ENCODE results near the gene NRIP3.

Gene NRIP3

GRCh38 chr11:9003573-9004182 is at the start of gene NRIP3:
TSS of gene NRIP3 (minus strand) at chr11:9004001. CDS start at chr11:9003935, 66 bp downstream.
- peak; percentile 75 for DNase-seq

- no peak for DNase-seq
Observed at GRCh38 chr11:9052316-9052715, 48.5 kb upstream of the NRIP3 start.

DNA sequence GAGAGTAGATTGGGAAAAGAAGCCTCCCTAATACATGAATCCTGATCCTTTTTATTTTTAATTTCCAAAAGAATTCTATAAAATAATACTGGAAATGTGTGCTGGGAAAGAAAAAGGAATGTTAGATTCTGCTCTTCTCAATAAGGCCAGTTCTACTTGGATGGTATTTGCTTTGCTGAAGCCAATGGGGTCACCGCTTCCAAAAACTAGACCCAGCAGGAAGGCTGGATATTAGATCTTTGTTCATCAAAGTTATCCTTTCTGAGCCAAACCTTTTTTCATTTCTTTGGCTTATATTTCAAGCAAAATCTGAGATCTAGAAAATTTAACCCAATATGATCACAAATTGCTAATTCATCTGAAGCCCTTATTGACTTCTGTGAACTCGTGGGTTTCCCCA is 46.2 kb upstream of the NRIP3 start:
- no peak for DNase-seq

- DNase-seq: peak; percentile 81
Observed at GRCh38 chr11:9047964-9048523, 44.2 kb upstream of the NRIP3 start.

- DNase-seq: no peak
Observed at GRCh38 chr11:9046481-9046880, 42.7 kb upstream of the NRIP3 start.

DNA sequence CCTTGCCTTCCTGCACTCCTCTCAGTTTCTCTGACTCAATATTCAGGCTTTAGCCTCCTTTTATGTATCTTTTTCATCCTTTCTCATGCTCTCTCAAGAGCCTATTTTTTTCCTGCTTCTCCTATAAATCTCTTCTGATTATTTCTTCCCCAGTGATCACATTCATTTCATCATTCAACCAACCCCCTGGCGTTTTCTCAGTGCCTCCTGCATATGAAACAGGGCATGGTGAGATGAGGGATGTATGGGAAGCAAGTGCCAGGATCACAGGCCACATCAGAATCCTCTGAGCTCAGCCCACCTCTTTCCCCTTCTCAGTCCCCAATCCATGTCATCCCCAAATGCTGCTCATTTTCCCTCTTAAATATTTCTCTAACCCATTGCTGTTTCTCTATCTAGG is 38.7 kb upstream of the NRIP3 start:
- DNase-seq: no peak

GRCh38 chr11:9041747-9042146 is 37.9 kb upstream of the NRIP3 start:
- no peak for DNase-seq

- DNase-seq: no peak
Observed at GRCh38 chr11:9040410-9040809, 36.6 kb upstream of the NRIP3 start.

- no peak for DNase-seq
Observed at GRCh38 chr11:9039863-9040262, 36.1 kb upstream of the NRIP3 start.

GRCh38 chr11:9039198-9039597 is 35.4 kb upstream of the NRIP3 start:
- DNase-seq: no peak

DNA sequence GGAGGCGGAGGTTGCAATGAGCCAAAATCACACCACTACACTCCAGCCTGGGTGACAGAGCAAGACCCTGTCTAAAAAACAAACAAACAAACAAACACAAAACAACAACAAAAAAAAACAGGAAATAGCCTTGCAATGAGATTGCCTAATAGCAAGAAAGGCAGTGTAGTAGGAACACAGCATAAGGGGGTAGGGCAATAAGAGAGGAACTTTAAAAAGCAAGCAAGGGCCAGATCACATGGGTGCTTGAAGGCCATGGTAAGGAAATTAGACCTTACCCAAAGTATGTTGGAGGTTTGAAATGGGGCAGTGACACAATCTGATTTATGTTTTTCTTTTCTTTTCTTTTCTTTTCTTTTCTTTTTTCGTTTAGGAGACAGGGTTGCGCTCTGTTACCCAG is 34.7 kb upstream of the NRIP3 start:
- no peak for DNase-seq

- DNase-seq: no peak
Observed at GRCh38 chr11:9037963-9038362, 34.2 kb upstream of the NRIP3 start.

DNA sequence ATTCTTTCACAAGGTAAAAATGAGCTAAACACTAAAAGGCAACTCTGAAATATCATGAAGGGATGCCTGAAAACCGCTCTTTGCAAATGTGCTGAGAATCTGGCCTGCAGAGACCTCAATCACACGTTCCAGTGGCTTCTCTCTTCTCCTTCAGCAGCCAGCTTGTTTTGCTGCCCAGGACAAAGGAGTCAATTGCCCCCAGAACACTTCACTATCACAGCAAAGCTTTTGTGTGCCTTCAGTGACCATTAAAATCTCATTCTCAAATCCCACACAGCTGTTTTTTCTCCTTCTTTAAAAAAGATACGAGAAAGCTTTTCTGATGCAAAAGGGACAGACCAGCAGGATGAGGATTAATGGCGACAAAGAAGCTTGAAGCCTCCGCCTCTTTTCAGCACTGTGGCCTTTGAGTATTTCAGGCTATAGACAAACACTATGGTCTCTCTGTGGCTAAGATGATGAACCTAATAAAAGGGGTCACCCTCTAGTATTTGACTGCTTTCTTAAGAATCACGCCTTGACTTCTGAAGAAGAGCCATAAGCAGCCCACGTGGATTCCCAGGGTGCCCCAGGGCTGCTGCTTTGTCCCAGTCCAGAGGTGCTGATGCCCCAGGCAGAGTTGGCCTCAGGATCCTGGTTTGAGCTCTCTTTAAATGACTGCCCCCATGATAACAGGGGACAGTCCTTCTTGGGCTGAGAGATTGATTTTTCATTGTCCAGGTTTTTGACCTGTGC is 33.4 kb upstream of the NRIP3 start:
- no peak for DNase-seq

DNA sequence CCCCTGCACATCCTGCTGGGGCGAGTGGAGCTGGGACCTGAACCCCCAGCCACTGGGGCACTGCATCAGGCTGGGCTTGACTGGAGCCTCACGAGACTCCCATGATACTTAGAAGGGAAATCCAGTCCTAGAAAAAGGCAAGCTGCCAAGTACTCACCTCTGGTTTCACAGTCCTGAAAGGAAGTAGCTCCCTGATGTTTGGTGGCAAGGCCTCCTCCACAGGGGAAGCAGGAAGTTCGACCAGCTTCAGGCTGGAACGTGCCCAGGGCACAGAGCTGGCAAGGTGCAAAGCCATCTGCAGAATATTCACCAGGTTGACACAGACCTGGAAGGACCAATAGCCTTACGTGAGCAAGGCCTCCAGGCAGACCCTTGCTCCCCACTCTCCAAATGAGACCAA is 26.8 kb upstream of the NRIP3 start:
- DNase-seq: no peak

- DNase-seq: no peak
Observed at GRCh38 chr11:9029422-9029821, 25.6 kb upstream of the NRIP3 start.

DNA sequence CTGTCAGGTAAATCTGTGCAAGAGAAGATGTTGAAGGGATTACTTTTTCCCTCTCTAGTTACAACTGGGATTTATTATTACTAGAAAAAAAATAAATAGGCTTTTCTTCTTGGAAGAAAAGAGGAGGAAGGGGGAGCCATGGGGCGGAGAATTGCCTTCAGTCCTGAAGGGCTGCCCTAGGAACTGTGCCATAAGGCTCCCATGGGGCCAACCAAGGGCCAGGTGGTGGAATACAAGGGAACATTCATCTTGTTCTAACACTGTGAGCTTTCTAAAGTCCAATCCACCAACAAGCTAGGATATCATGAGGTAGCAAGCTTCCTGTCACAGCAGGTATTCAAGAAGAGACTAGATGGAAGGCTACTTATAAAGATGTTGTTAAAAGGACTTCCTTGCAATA is 24.8 kb upstream of the NRIP3 start:
- DNase-seq: peak; percentile 61

- DNase-seq: no peak
Observed at GRCh38 chr11:9025101-9025850, 21.5 kb upstream of the NRIP3 start.

DNA sequence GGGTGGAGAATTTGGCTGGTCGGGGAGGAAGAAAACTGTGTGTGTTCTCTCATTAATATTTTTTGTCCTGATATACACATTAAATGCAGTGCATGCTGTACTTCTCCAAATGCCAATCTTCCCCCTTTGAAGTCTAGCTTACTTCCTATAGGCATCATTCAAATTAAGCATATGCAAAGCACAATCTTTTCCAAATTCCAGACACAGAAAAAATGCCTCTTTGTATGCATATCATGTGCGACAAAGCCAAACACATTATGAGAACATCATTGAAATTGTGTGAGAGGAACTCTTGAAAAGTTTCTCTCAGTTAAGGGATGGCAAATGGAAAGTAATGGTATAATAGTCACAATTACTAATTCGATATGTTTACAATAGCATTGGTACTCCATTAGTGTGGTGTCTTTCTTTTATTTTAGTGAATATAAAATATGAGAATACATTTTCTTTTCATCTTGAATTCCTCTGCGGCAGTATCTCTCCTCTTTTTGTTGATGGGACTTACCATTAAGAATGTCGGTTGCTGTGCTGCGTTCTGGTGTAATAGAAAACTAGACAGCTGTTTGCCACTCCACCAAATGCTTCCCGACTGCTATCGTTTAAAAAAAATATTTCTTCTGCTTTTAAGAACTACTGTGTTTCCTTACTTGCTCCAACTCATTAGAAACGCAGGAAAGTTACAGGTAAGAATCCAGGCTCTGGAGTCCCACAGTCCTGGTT is 19.3 kb upstream of the NRIP3 start:
- no peak for DNase-seq

DNA sequence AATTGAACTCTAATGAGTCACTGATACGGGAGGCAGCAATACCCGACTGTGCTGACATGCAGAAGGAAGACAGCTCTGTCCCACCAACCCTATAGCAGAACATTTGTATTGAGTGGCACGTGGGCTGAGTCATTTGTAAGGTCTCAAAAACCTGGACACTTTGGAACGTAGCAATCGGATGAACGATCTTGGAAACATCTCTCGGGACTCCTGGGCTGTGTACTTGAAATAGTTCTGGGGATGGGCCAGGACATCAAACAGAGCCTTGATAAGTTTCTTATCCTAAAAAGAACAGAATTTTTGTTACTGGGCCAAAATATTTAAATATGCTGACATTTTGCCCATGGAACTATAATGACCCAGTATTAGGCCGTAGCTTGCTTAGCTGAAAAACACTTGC is 17.1 kb upstream of the NRIP3 start:
- DNase-seq: no peak

GRCh38 chr11:9019861-9020260 is 16.1 kb upstream of the NRIP3 start:
- no peak for DNase-seq

DNA sequence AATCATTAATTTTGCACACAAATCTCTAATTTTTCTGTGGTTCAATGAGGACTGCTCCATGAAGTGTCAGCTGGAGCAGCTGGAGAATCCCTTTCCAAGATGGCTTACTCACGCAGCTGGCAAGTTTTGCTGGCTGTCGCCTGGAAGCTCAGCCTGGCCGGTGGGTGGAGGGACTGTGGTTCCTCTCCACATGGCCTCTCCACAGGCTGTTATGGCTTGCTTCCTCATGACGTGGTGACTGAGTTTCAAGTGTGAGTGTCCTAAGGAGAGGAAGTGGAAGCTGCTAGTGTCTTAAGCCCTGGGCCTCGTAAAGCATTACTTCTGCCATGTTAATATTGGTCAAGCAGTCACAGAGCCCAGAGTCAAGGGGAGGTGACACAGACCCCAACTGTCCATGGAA is 14.0 kb upstream of the NRIP3 start:
- no peak for DNase-seq

- peak; percentile 74 for DNase-seq
Observed at GRCh38 chr11:9016916-9017642, 13.3 kb upstream of the NRIP3 start.

Measured in NCI-H82 (cell line).